Naive thymus-derived CD4-positive, alpha-beta T cell (primary cell): ENCODE measurements around the gene WDR35. TPM values are rescaled to one million over a fixed set of nuclear protein-coding genes. Genes with fewer than 3 reads are reported as not detected.

Source experiments
- ATAC-seq: fragments of 150-1000 bp; cut with Tn5 transposase; 2 replicates; pipeline ENCODE4 v1.10.0; 2021; ENCODE audit warnings: mild to moderate bottlenecking, moderate library complexity
- CTCF ChIA-PET: fragments of 350-600 bp; sonication (Branson Sonifier 250); formaldehyde crosslinking; loops from one replicate; lab custom pipeline; 2021; ENCODE audit warnings: antibody characterized with exemption; lab: Charles Lee
- POLR2A ChIA-PET: fragments of 350-600 bp; sonication (Branson Sonifier 250); formaldehyde crosslinking; loops from one replicate; lab custom pipeline; 2021; ENCODE audit warnings: antibody characterized with exemption, inconsistent platforms; lab: Charles Lee
- DNase-seq, 9 donors: peaks; one replicate each; pipeline versions ENCODE4 v3.0.0 to v3.0.0-alpha.2; 2020 to 2022; ENCODE audit warnings: mixed read lengths in 1 of 9
- H3K27ac ChIP-seq: one replicate; pipeline ENCODE4 v1.7.0; 2013; ENCODE audit warnings: mild to moderate bottlenecking, low read depth, low read length, moderate library complexity
- H3K27me3 ChIP-seq, 2 donors: one replicate each; pipeline ENCODE4 v1.7.0; 2013; ENCODE audit warnings: low read length in 2 of 2, mild to moderate bottlenecking in 2 of 2, moderate library complexity in 2 of 2; ENCODE audit not compliant: control insufficient read depth in 2 of 2, insufficient read depth in 2 of 2
- H3K36me3 ChIP-seq, 3 experiments: 1 replicate in 2 of 3; 2 replicates in 1 of 3; pipeline ENCODE4 v1.7.0; 2013; ENCODE audit warnings: low read length in 3 of 3, mild to moderate bottlenecking in 3 of 3, moderate library complexity in 1 of 3; ENCODE audit not compliant: insufficient read depth in 3 of 3, control insufficient read depth in 2 of 3
- H3K4me1 ChIP-seq, 2 donors: one replicate each; pipeline ENCODE4 v1.7.0; 2013; ENCODE audit warnings: low read length in 2 of 2, mild to moderate bottlenecking in 2 of 2, moderate library complexity in 1 of 2; ENCODE audit not compliant: control insufficient read depth in 2 of 2, insufficient read depth in 2 of 2
- H3K4me3 ChIP-seq: 2 replicates; pipeline ENCODE4 v1.7.0; 2013; ENCODE audit warnings: mild to moderate bottlenecking, low read length
- H3K9me3 ChIP-seq, 3 experiments: 1 replicate in 2 of 3; 2 replicates in 1 of 3; pipeline ENCODE4 v1.7.0; 2013; ENCODE audit warnings: low read length in 3 of 3; ENCODE audit not compliant: control insufficient read depth in 2 of 3
- H3K27ac Mint-ChIP-seq, 9 donors: one replicate each; pipeline ENCODE4 v1.8.0; 2020 to 2022; ENCODE audit warnings: mixed read lengths in 9 of 9, mild to moderate bottlenecking in 8 of 9, moderate library complexity in 5 of 9, inconsistent platforms in 2 of 9
- H3K27me3 Mint-ChIP-seq, 5 donors: one replicate each; pipeline ENCODE4 v1.8.0; 2021 to 2022; ENCODE audit warnings: mixed read lengths in 5 of 5, mild to moderate bottlenecking in 1 of 5
- H3K36me3 Mint-ChIP-seq, 5 donors: one replicate each; pipeline ENCODE4 v1.8.0; 2020 to 2022; ENCODE audit warnings: mixed read lengths in 5 of 5, mild to moderate bottlenecking in 3 of 5, inconsistent platforms in 1 of 5
- H3K4me1 Mint-ChIP-seq, 7 donors: one replicate each; pipeline ENCODE4 v1.8.0; 2020 to 2022; ENCODE audit warnings: mixed read lengths in 7 of 7, mild to moderate bottlenecking in 3 of 7, inconsistent platforms in 1 of 7
- H3K4me3 Mint-ChIP-seq, 10 donors: one replicate each; pipeline ENCODE4 v1.8.0; 2020 to 2022; ENCODE audit warnings: mild to moderate bottlenecking in 10 of 10, mixed read lengths in 10 of 10, moderate library complexity in 6 of 10, inconsistent platforms in 2 of 10
- H3K9me3 Mint-ChIP-seq, 11 donors: one replicate each; pipeline ENCODE4 v1.8.0; 2020 to 2022; ENCODE audit warnings: mixed read lengths in 11 of 11, mild to moderate bottlenecking in 4 of 11, inconsistent platforms in 1 of 11, moderate library complexity in 1 of 11
- intact Hi-C, 2 donors: fragments of 100-400 bp; cut with micrococcal nuclease; formaldehyde crosslinking; loops; one replicate each; pipeline ENCODE4 v1.15.1; 2023
- polyA plus RNA-seq, 2 donors: library from polyadenylated mRNA; unstranded; fragments of 300-500 nt; fragmentation: Illumina TruSeq; gene quantifications; one replicate each; pipeline ENCODE4 v1.2.3, GENCODE V29; 2021
- total RNA-seq, 6 experiments: library from RNA in 5 of 6; stranded (reverse) in 5 of 6; gene quantifications; 1 replicate in 5 of 6; 2 replicates in 1 of 6; pipeline ENCODE4 v1.2.3 and lab custom pipeline; 2021 to 2026

The WDR35 gene
- total and polyA plus RNA-seq, 7 experiments from 2014 or later, result 1.5 to 6.0 (median 3.5) TPM

DNA sequence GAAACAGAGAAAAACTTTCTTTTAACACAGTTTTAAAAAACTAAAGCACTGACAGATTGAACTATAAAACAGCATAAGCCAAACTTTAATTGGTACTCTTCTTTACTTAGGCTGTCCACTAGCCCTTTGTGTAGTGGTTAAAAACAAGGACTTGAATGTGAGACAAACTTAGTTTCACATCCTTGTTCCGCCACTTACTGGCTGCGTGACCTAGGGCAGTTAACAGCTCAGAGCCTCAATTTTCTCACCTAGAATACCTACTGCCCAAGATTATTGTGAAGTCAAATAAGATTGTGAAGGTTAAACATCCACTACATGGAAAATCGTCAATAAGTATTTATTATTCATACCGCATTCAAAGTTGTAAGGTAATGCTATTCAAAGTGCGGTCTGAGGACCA is 2.0 kb downstream of the WDR35 start:
- H3K4me3 ChIP-seq, result no peak overlapping the region
- ATAC-seq (no peak), DNase-seq (no peak)
- Mint-ChIP-seq H3K4me3 (peak overlapping the region in 1 of 10 donors; percentile 36), H3K9me3 (no peaks in the 10 kb centered on the region), H3K27ac (peak overlapping the region in 2 of 9 donors; percentile 16 to 89), H3K27me3 (peaks cover 7 to 15% (median 9%) of the 10 kb centered on the region in 5 donors), H3K4me1 (peaks cover 11 to 33% (median 23%) of the 10 kb centered on the region in 7 donors), H3K36me3 (peaks cover 0 to 12% (median 2%) of the 10 kb centered on the region in 5 donors)
- ChIA-PET CTCF (no interaction called here), POLR2A (no interaction called here)
- H3K36me3 ChIP-seq, result no peaks in the 10 kb centered on the region
- H3K27me3 ChIP-seq, result peaks cover 0 to 4% of the 10 kb centered on the region in 2 donors
- H3K9me3 ChIP-seq, result no peaks in the 10 kb centered on the region
- H3K4me1 ChIP-seq, result peaks cover 0 to 14% of the 10 kb centered on the region in 2 donors
- intact Hi-C loops, result loop anchor here in 1 of 2 donors (5.0 kb wide), 1 partner anchor 641 kb away; no protein-coding TSS in a partner anchor
- H3K27ac ChIP-seq, result no peak overlapping the region

DNA sequence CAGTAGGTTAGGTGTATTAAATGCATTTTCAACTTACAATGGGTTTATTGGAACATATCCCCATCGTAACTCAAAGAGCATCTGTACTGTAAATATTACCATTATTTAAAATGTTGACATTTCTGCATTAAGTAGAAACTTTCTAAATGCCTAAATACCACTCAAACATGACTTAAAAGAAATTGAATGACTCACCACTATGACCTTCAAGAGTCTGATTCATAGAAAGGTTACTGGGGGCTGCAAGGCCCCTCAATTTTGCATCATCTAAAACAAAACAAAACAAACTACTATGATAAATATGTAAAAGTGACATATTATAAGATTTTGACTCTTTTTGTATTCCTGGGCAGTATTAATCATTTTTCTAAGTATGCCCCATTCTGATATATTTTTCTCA is 7.6 kb downstream of the WDR35 start:
- Histone ChIP-seq H3K27me3 (no peaks in the 10 kb centered on the region), H3K4me3 (no peak overlapping the region), H3K27ac (no peak overlapping the region), H3K9me3 (no peaks in the 10 kb centered on the region), H3K4me1 (no peaks in the 10 kb centered on the region), H3K36me3 (no peaks in the 10 kb centered on the region)
- Mint-ChIP-seq H3K9me3 (no peaks in the 10 kb centered on the region), H3K4me3 (no peak overlapping the region), H3K36me3 (peaks cover 3 to 36% (median 13%) of the 10 kb centered on the region in 5 donors), H3K4me1 (peaks cover 0 to 5% (median 2%) of the 10 kb centered on the region in 7 donors), H3K27ac (no peak overlapping the region), H3K27me3 (no peaks in the 10 kb centered on the region)
- DNase-seq (no peak), ATAC-seq (no peak)
- CTCF ChIA-PET, result no interaction called here
- intact Hi-C loops, result no loop called here
- POLR2A ChIA-PET, result no interaction called here

DNA sequence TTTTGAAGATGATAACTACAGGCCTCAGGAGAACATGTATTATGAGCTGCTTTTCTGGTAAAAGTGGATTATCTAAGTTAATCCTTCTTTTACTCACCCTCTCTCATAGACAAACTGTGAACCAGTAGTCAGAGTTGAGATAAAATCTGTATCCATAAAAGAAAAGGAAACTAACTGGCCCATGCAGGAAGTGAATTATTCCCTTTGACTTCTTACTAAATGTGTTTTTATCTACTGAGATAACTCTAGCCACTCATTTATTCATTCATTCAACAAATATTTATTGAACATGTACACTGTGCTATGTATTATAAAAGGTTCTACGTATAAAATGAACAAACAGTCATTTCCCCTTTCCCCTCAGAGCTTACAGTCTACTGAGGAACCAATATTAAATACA is 10.0 kb downstream of the WDR35 start:
- no peak overlapping the region for H3K27ac Mint-ChIP-seq
- H3K36me3 ChIP-seq, result no peaks in the 10 kb centered on the region
- H3K4me1 Mint-ChIP-seq, result peaks cover 0 to 5% (median 0%) of the 10 kb centered on the region in 7 donors
- no peaks in the 10 kb centered on the region for H3K4me1 ChIP-seq
- ChIA-PET CTCF (no interaction called here), POLR2A (no interaction called here)
- no peaks in the 10 kb centered on the region for H3K9me3 ChIP-seq
- no peaks in the 10 kb centered on the region for H3K9me3 Mint-ChIP-seq
- DNase-seq (no peak), ATAC-seq (no peak)
- no peak overlapping the region for H3K4me3 Mint-ChIP-seq
- H3K4me3 ChIP-seq, result no peak overlapping the region
- H3K36me3 Mint-ChIP-seq, result peaks cover 3 to 32% (median 14%) of the 10 kb centered on the region in 5 donors
- no peaks in the 10 kb centered on the region for H3K27me3 ChIP-seq
- H3K27ac ChIP-seq, result no peak overlapping the region
- H3K27me3 Mint-ChIP-seq, result no peaks in the 10 kb centered on the region
- intact Hi-C loops, result no loop called here

DNA sequence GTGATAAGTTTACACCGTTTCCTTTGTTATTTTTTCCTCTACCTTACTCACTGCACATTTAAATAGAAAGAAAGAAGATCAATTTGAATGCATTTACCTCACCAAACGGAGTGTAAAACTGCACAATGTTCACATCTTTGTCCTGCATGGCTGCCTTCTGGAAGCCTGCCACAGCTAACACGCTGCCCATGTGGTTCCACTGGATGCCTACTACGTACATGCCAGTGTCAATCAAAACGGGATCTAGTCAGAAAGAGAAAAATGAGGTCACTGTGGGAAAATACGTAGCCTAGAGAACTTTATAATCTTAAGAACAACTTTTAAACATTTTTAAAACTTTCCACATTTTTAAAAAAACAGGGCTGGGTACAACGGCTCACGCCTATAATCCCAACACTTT is 16.4 kb downstream of the WDR35 start:
- Histone ChIP-seq H3K9me3 (no peaks in the 10 kb centered on the region), H3K27me3 (no peaks in the 10 kb centered on the region), H3K27ac (no peak overlapping the region), H3K36me3 (no peaks in the 10 kb centered on the region), H3K4me1 (no peaks in the 10 kb centered on the region), H3K4me3 (no peak overlapping the region)
- ATAC-seq (no peak), DNase-seq (no peak)
- Mint-ChIP-seq H3K27ac (peak overlapping the region in 1 of 9 donors; percentile 26), H3K36me3 (peaks cover 2 to 25% (median 16%) of the 10 kb centered on the region in 5 donors), H3K4me1 (peaks cover 6 to 11% (median 8%) of the 10 kb centered on the region in 7 donors), H3K4me3 (no peak overlapping the region), H3K27me3 (no peaks in the 10 kb centered on the region), H3K9me3 (no peaks in the 10 kb centered on the region)
- CTCF ChIA-PET, result no interaction called here
- intact Hi-C loops, result no loop called here
- POLR2A ChIA-PET, result no interaction called here

DNA sequence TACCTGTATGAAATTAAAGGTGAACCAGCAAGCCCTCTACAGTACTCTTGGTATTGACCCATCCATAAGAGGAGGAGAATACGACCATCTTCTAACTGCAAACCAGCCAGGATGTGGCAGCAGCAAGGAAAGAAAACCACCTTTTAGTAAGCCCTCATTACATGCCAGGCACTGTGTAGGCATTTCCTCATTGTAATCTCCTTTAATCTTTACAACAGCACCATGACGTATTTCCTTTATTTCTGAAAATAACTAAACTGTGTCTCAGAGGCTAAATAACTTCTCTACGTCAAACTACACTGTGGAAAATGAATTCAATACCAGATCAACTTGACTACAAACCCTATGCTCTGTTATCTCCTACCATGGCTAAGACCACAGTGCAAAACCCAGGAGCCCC is 18.2 kb downstream of the WDR35 start:
- H3K9me3 Mint-ChIP-seq, result no peaks in the 10 kb centered on the region
- peaks cover 0 to 6% (median 0%) of the 10 kb centered on the region in 3 experiments for H3K36me3 ChIP-seq
- H3K27ac ChIP-seq, result no peak overlapping the region
- intact Hi-C loops, result no loop called here
- no peaks in the 10 kb centered on the region for H3K9me3 ChIP-seq
- ATAC-seq, result peak; percentile 92
- peak overlapping the region in 1 of 10 donors; percentile 31 for H3K4me3 Mint-ChIP-seq
- POLR2A ChIA-PET, result no interaction called here
- no peaks in the 10 kb centered on the region for H3K27me3 ChIP-seq
- H3K36me3 Mint-ChIP-seq, result peaks cover 3 to 28% (median 23%) of the 10 kb centered on the region in 5 donors
- H3K4me1 ChIP-seq, result no peaks in the 10 kb centered on the region
- DNase-seq, result peak in 7 of 9 donors; percentile 3 to 58 (median 40)
- no peaks in the 10 kb centered on the region for H3K27me3 Mint-ChIP-seq
- peak overlapping the region in 7 of 9 donors; percentile 1 to 73 (median 54) for H3K27ac Mint-ChIP-seq
- H3K4me3 ChIP-seq, result no peak overlapping the region
- CTCF ChIA-PET, result no interaction called here
- peaks cover 6 to 11% (median 8%) of the 10 kb centered on the region in 7 donors for H3K4me1 Mint-ChIP-seq

DNA sequence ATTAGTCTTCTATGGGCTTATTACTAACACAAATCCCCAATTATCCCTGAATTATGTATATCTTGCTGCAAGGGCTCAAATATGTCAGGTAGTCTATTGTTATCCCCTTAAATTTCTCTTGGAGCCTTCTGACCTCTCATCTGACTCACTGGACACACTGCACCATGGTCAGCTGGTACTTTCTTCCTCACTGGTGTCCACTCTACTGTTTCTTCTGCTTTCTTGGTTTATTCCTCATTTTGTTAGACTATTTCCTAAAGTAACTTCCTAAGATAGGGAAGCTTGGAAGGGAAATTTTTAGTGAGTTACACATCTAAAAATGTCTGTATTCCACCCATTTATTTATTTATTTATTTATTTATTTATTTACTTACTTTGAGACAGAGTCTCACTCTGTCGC is 26.5 kb downstream of the WDR35 start:
- H3K4me1 Mint-ChIP-seq, result no peaks in the 10 kb centered on the region
- no peaks in the 10 kb centered on the region for H3K27me3 Mint-ChIP-seq
- Histone ChIP-seq H3K4me3 (no peak overlapping the region), H3K36me3 (peaks cover 0 to 6% (median 6%) of the 10 kb centered on the region in 3 experiments), H3K27me3 (no peaks in the 10 kb centered on the region), H3K27ac (no peak overlapping the region), H3K9me3 (no peaks in the 10 kb centered on the region), H3K4me1 (no peaks in the 10 kb centered on the region)
- H3K4me3 Mint-ChIP-seq, result no peak overlapping the region
- CTCF ChIA-PET, result interaction anchor here (0.9 kb wide), 1 partner anchor 14 kb away, joined by 4 read pairs; no protein-coding TSS in a partner anchor
- POLR2A ChIA-PET, result no interaction called here
- ATAC-seq (no peak), DNase-seq (no peak)
- intact Hi-C loops, result no loop called here
- no peak overlapping the region for H3K27ac Mint-ChIP-seq
- peaks cover 0 to 35% (median 16%) of the 10 kb centered on the region in 5 donors for H3K36me3 Mint-ChIP-seq
- H3K9me3 Mint-ChIP-seq, result no peaks in the 10 kb centered on the region
